Calu3 (cell line): Measurements from ENCODE around the gene CDK1. TPM values are rescaled to one million over a fixed set of nuclear protein-coding genes. Genes with fewer than 3 reads are reported as not detected.

ENCODE experiments used
- BruUV-seq: library from RNA; stranded (reverse); fragments of 400-500 nt; replicated peaks from 2 replicates; lab custom pipeline; 2021; lab: Mats Ljungman, UMichigan
- CTCF ChIA-PET: fragments of 300-600 bp; sonication (Branson Sonifier 250); formaldehyde crosslinking; loops from one replicate; lab custom pipeline; 2022; ENCODE audit warnings: antibody characterized with exemption; lab: Charles Lee
- DNase-seq: peaks from one replicate; pipeline ENCODE4 v3.0.0; 2022
- H3K27ac Mint-ChIP-seq: one replicate; pipeline ENCODE4 v1.8.0; 2022; ENCODE audit warnings: mixed read lengths; ENCODE audit not compliant: unreplicated experiment
- H3K27me3 Mint-ChIP-seq: one replicate; pipeline ENCODE4 v1.8.0; 2022; ENCODE audit warnings: mixed read lengths; ENCODE audit not compliant: unreplicated experiment
- H3K36me3 Mint-ChIP-seq: one replicate; pipeline ENCODE4 v1.8.0; 2022; ENCODE audit warnings: mild to moderate bottlenecking, moderate library complexity, mixed read lengths; ENCODE audit not compliant: insufficient read depth, unreplicated experiment
- H3K4me1 Mint-ChIP-seq: one replicate; pipeline ENCODE4 v1.8.0; 2022; ENCODE audit warnings: mild to moderate bottlenecking, low read depth, mixed read lengths; ENCODE audit not compliant: unreplicated experiment
- H3K4me3 Mint-ChIP-seq: one replicate; pipeline ENCODE4 v1.8.0; 2022; ENCODE audit warnings: mild to moderate bottlenecking, low read depth, moderate library complexity, mixed read lengths; ENCODE audit not compliant: unreplicated experiment
- H3K9me3 Mint-ChIP-seq: one replicate; pipeline ENCODE4 v1.8.0; 2022; ENCODE audit warnings: low read depth, mixed read lengths; ENCODE audit not compliant: unreplicated experiment
- intact Hi-C: fragments of 100-400 bp; cut with micrococcal nuclease; formaldehyde crosslinking; loops from one replicate; pipeline ENCODE4 v1.10.0; 2022; ENCODE audit not compliant: unreplicated experiment
- total RNA-seq: library from RNA; stranded (reverse); gene quantifications from 2 replicates; pipeline ENCODE4 v1.2.3, GENCODE V29; 2022
- TF ChIP-seq, protein P1 (sequence below): fragments of 200-600 bp; IDR thresholded peaks from one replicate; pipeline ENCODE4 v1.8.0; 2022; ENCODE audit warnings: antibody characterized with exemption; ENCODE audit not compliant: unreplicated experiment

Gene CDK1
- total RNA-seq, 1 experiment from 2014 or later, result 140 TPM

DNA sequence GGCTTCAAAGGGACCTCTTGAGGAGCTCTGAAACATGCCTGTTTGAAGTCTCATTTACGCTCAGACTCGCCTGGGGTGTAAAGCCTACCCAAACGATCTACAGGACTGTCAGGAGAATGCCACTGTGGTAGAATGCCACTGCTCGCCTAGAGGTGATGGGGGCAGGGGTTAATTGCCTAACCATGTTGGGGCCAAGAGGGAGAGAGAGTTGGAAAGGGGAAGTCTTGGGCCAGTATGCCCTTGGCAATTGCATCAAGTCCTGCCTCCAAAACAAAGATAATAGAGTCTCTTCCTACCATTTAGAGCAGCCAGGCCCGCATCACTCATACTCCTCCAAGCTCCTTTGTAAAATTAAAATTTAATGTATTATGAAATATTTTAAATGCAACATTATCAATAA, 25.2 kb downstream of the CDK1 start:
- H3K9me3 Mint-ChIP-seq, result no peaks in the 10 kb centered on the region
- intact Hi-C loops, result no loop called here
- DNase-seq, result no peak
- no peak overlapping the region for H3K27ac Mint-ChIP-seq
- H3K36me3 Mint-ChIP-seq, result no peaks in the 10 kb centered on the region
- no peaks in the 10 kb centered on the region for H3K4me1 Mint-ChIP-seq
- no TSS peak for BruUV-seq
- TF ChIP-seq, protein P1, sequence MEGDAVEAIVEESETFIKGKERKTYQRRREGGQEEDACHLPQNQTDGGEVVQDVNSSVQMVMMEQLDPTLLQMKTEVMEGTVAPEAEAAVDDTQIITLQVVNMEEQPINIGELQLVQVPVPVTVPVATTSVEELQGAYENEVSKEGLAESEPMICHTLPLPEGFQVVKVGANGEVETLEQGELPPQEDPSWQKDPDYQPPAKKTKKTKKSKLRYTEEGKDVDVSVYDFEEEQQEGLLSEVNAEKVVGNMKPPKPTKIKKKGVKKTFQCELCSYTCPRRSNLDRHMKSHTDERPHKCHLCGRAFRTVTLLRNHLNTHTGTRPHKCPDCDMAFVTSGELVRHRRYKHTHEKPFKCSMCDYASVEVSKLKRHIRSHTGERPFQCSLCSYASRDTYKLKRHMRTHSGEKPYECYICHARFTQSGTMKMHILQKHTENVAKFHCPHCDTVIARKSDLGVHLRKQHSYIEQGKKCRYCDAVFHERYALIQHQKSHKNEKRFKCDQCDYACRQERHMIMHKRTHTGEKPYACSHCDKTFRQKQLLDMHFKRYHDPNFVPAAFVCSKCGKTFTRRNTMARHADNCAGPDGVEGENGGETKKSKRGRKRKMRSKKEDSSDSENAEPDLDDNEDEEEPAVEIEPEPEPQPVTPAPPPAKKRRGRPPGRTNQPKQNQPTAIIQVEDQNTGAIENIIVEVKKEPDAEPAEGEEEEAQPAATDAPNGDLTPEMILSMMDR, result no peak
- CTCF ChIA-PET, result no interaction called here
- no peaks in the 10 kb centered on the region for H3K27me3 Mint-ChIP-seq
- H3K4me3 Mint-ChIP-seq, result no peak overlapping the region

DNA sequence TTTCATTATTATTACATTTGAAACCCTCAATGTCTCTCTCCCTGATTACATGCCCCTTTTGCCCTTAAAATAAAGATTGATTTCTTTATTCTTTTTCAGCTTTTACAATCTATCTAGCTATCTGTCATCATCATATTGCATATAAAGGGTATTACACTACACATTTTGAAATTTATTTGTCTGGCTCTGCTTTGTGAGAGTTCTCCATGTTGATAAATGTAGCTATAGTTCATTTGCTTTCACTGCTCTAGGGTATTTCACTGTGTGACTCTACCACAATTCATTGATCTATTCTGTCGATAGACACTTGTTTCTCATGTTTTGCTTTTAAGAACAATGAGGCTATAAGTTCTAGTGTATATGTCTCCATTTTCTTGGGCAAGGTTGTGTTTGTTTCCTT, 25.6 kb downstream of the CDK1 start:
- Mint-ChIP-seq H3K4me3 (no peak overlapping the region), H3K4me1 (no peaks in the 10 kb centered on the region), H3K27me3 (no peaks in the 10 kb centered on the region), H3K36me3 (no peaks in the 10 kb centered on the region), H3K9me3 (no peaks in the 10 kb centered on the region), H3K27ac (no peak overlapping the region)
- DNase-seq, result no peak
- BruUV-seq, result no TSS peak
- intact Hi-C loops, result no loop called here
- CTCF ChIA-PET, result no interaction called here
- TF ChIP-seq, protein P1, result no peak

DNA sequence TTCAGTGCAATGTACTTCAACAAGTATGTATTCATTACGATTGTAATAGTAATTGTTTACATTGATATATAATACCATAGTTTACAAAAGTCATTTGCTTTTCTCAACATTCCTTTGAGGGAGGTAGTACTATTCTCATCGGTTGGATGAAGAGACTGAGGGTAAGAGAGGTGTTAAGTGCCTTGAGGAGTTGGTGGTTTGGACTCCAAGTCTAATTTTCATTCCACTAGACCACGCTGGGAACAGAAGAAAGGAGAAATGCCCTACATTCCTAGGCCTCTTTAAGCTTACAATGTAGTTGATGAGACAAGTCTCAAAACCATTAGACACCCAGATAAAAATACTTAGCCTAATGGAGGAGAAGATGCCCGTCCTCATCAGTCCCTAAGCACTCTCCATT, 28.6 kb downstream of the CDK1 start:
- intact Hi-C loops, result no loop called here
- CTCF ChIA-PET, result no interaction called here
- H3K36me3 Mint-ChIP-seq, result no peaks in the 10 kb centered on the region
- H3K9me3 Mint-ChIP-seq, result no peaks in the 10 kb centered on the region
- BruUV-seq, result no TSS peak
- no peaks in the 10 kb centered on the region for H3K27me3 Mint-ChIP-seq
- TF ChIP-seq, protein P1, result no peak
- no peak for DNase-seq
- H3K27ac Mint-ChIP-seq, result no peak overlapping the region
- no peak overlapping the region for H3K4me3 Mint-ChIP-seq
- H3K4me1 Mint-ChIP-seq, result peaks cover 15% of the 10 kb centered on the region

DNA sequence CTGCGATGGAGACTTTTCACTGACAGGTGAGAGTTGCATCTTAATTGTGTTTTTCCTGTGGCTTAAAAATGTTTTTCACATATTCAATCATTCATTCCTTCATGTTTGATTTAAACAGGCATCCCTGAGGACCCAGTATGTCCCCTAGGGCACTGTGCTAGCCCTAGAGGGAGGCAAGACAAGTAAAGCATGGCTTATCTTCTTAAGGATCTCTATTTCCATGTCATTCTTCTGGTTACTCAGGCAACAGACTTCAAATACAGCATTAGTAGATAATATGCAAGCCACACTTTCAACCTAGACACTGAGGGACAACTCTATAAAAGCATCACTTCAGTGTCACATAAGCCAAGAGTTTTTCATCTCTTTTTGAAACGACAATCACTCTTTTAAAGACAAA, 29.2 kb downstream of the CDK1 start:
- H3K9me3 Mint-ChIP-seq, result no peaks in the 10 kb centered on the region
- no peak overlapping the region for H3K27ac Mint-ChIP-seq
- peaks cover 15% of the 10 kb centered on the region for H3K4me1 Mint-ChIP-seq
- no peak for DNase-seq
- TF ChIP-seq, protein P1, result no peak
- H3K36me3 Mint-ChIP-seq, result no peaks in the 10 kb centered on the region
- no TSS peak for BruUV-seq
- CTCF ChIA-PET, result no interaction called here
- H3K4me3 Mint-ChIP-seq, result no peak overlapping the region
- no peaks in the 10 kb centered on the region for H3K27me3 Mint-ChIP-seq
- intact Hi-C loops, result no loop called here
